Epithelial cell of proximal tubule (primary cell): ENCODE data around the gene KRTAP4-16. TPM values are rescaled to one million over a fixed set of nuclear protein-coding genes. Genes with fewer than 3 reads are reported as not detected.

Experiments used
- DNase-seq: peaks from one replicate; pipeline ENCODE4 v3.0.0-alpha.2; 2011; ENCODE audit warnings: low read depth
- H3K4me3 ChIP-seq: 2 replicates; pipeline ENCODE4 v1.5.1; 2011; ENCODE audit warnings: low read depth, mild to moderate bottlenecking, low read length
- total RNA-seq: library from RNA; depleted of rRNA; stranded (reverse); fragments of >200 nt; gene quantifications from 2 replicates; pipeline ENCODE4 v1.2.3, GENCODE V29; 2015
- TF ChIP-seq, protein P1 (sequence below): conservative IDR thresholded peaks from 2 replicates; pipeline ENCODE4 v1.5.1; 2012; ENCODE audit warnings: low read depth, mild to moderate bottlenecking, low read length

Gene KRTAP4-16
- total RNA-seq, 1 donor from 2014 or later = not detected

GRCh38 chr17:41054025-41054424 lies 48.0 kb downstream of the KRTAP4-16 start:
- no peak for DNase-seq
- TF ChIP-seq, protein P1, sequence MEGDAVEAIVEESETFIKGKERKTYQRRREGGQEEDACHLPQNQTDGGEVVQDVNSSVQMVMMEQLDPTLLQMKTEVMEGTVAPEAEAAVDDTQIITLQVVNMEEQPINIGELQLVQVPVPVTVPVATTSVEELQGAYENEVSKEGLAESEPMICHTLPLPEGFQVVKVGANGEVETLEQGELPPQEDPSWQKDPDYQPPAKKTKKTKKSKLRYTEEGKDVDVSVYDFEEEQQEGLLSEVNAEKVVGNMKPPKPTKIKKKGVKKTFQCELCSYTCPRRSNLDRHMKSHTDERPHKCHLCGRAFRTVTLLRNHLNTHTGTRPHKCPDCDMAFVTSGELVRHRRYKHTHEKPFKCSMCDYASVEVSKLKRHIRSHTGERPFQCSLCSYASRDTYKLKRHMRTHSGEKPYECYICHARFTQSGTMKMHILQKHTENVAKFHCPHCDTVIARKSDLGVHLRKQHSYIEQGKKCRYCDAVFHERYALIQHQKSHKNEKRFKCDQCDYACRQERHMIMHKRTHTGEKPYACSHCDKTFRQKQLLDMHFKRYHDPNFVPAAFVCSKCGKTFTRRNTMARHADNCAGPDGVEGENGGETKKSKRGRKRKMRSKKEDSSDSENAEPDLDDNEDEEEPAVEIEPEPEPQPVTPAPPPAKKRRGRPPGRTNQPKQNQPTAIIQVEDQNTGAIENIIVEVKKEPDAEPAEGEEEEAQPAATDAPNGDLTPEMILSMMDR = no peak
- H3K4me3 ChIP-seq = no peak overlapping the region

GRCh38 chr17:41052566-41052965 lies 49.4 kb downstream of the KRTAP4-16 start:
- DNase-seq = no peak
- no peak overlapping the region for H3K4me3 ChIP-seq
- TF ChIP-seq, protein P1 = no peak

Other genes with a start within 250 kb of the KRTAP4-16 start
- not detected in 2 replicates for gene KRT12, start 235.0 kb downstream of the KRTAP4-16 start, total RNA-seq
- not detected in 2 replicates for gene KRT20, start 217.0 kb downstream of the KRTAP4-16 start, total RNA-seq
- gene KRT23, start 164.6 kb downstream of the KRTAP4-16 start, total RNA-seq = 13.4 and 17.1 TPM in 2 replicates
- not detected in 2 replicates for gene KRT39, start 135.3 kb downstream of the KRTAP4-16 start, total RNA-seq
- not detected in 2 replicates for gene KRT40, start 117.9 kb downstream of the KRTAP4-16 start, total RNA-seq
- not detected in 2 replicates for gene KRTAP3-3, start 108.0 kb downstream of the KRTAP4-16 start, total RNA-seq
- gene KRTAP3-2, start 102.3 kb downstream of the KRTAP4-16 start, total RNA-seq = not detected in 2 replicates
- gene KRTAP3-1, start 93.1 kb downstream of the KRTAP4-16 start, total RNA-seq = not detected in 2 replicates
- not detected in 2 replicates for gene KRTAP1-5, start 75.0 kb downstream of the KRTAP4-16 start, total RNA-seq
- not detected in 2 replicates for gene KRTAP1-4, start 72.0 kb downstream of the KRTAP4-16 start, total RNA-seq
- gene KRTAP1-3, start 67.3 kb downstream of the KRTAP4-16 start, total RNA-seq = not detected in 2 replicates
- gene KRTAP1-1, start 60.8 kb downstream of the KRTAP4-16 start, total RNA-seq = not detected in 2 replicates
- gene KRTAP2-1, start 54.9 kb downstream of the KRTAP4-16 start, total RNA-seq = not detected in 2 replicates
- not detected in 2 replicates for gene KRTAP2-2, start 47.0 kb downstream of the KRTAP4-16 start, total RNA-seq
- gene KRTAP2-3, start 42.1 kb downstream of the KRTAP4-16 start, total RNA-seq = 11.6 and 26.7 TPM in 2 replicates
- gene KRTAP2-4, start 36.3 kb downstream of the KRTAP4-16 start, total RNA-seq = not detected in 2 replicates
- gene KRTAP4-7, start 18.1 kb downstream of the KRTAP4-16 start, total RNA-seq = not detected in 2 replicates
- gene KRTAP4-8, start 4.1 kb downstream of the KRTAP4-16 start, total RNA-seq = not detected in 2 replicates
- gene KRTAP4-9, start 3.2 kb upstream of the KRTAP4-16 start, total RNA-seq = 0.58 TPM in 1 of 2 replicates, not detected in the other
- gene KRTAP4-11, start 16.2 kb upstream of the KRTAP4-16 start, total RNA-seq = not detected in 2 replicates
- gene KRTAP4-12, start 22.0 kb upstream of the KRTAP4-16 start, total RNA-seq = not detected in 2 replicates
- gene KRTAP4-6, start 38.3 kb upstream of the KRTAP4-16 start, total RNA-seq = not detected in 2 replicates
- gene KRTAP4-5, start 47.6 kb upstream of the KRTAP4-16 start, total RNA-seq = not detected in 2 replicates
- not detected in 2 replicates for gene KRTAP4-4, start 58.5 kb upstream of the KRTAP4-16 start, total RNA-seq
- not detected in 2 replicates for gene KRTAP4-3, start 66.0 kb upstream of the KRTAP4-16 start, total RNA-seq
- gene KRTAP4-2, start 76.0 kb upstream of the KRTAP4-16 start, total RNA-seq = not detected in 2 replicates
- not detected in 2 replicates for gene KRTAP4-1, start 82.7 kb upstream of the KRTAP4-16 start, total RNA-seq
- gene KRTAP9-1, start 87.7 kb upstream of the KRTAP4-16 start, total RNA-seq = not detected in 2 replicates
- not detected in 2 replicates for gene KRTAP9-2, start 124.4 kb upstream of the KRTAP4-16 start, total RNA-seq
- not detected in 2 replicates for gene KRTAP9-3, start 130.2 kb upstream of the KRTAP4-16 start, total RNA-seq
- not detected in 2 replicates for gene KRTAP9-8, start 135.8 kb upstream of the KRTAP4-16 start, total RNA-seq
- not detected in 2 replicates for gene KRTAP9-4, start 147.5 kb upstream of the KRTAP4-16 start, total RNA-seq
- gene KRTAP9-9, start 153.2 kb upstream of the KRTAP4-16 start, total RNA-seq = not detected in 2 replicates
- not detected in 2 replicates for gene KRTAP9-6, start 163.2 kb upstream of the KRTAP4-16 start, total RNA-seq
- not detected in 2 replicates for gene KRTAP9-7, start 173.5 kb upstream of the KRTAP4-16 start, total RNA-seq
- gene KRTAP29-1, start 200.6 kb upstream of the KRTAP4-16 start, total RNA-seq = not detected in 2 replicates
- not detected in 2 replicates for gene KRTAP16-1, start 207.1 kb upstream of the KRTAP4-16 start, total RNA-seq
- gene KRTAP17-1, start 213.5 kb upstream of the KRTAP4-16 start, total RNA-seq = not detected in 2 replicates
- not detected in 2 replicates for gene KRT33A, start 248.6 kb upstream of the KRTAP4-16 start, total RNA-seq